HL-60 (cell line): ENCODE measurements around the gene SLC2A9.

Experiments
- DNase-seq, 2 experiments: peaks; one replicate each; pipeline ENCODE4 v3.0.0-alpha.2; 2010 to 2020; ENCODE audit warnings: low read depth in 1 of 2, low spot score in 1 of 2
- H3K27ac ChIP-seq: fragments of 250-450 bp; sonication (Bioruptor Pico); replicated peaks from 2 replicates; pipeline ENCODE4 v1.5.1; 2020; ENCODE audit warnings: mild to moderate bottlenecking, moderate library complexity
- H3K27me3 ChIP-seq: fragments of 250-450 bp; sonication (Bioruptor Pico); 2 replicates; pipeline ENCODE4 v1.5.1; 2021; ENCODE audit warnings: mild to moderate bottlenecking, moderate library complexity; ENCODE audit not compliant: insufficient read depth, poor library complexity, severe bottlenecking
- H3K4me3 ChIP-seq: replicated peaks from 2 replicates; pipeline ENCODE4 v1.5.1; 2011; ENCODE audit warnings: mild to moderate bottlenecking, control low read depth, low read length; ENCODE audit not compliant: insufficient read depth
- CTCF ChIP-seq: IDR thresholded peaks from one replicate; pipeline ENCODE4 v1.5.1; 2011; ENCODE audit warnings: low read length, control low read depth, inconsistent platforms; ENCODE audit not compliant: insufficient read depth
- GABPA ChIP-seq: IDR thresholded peaks from 2 replicates; pipeline ENCODE4 v1.6.1; 2012; ENCODE audit warnings: low read depth
- POLR2AphosphoS5 ChIP-seq: IDR thresholded peaks from 2 replicates; pipeline ENCODE4 v1.6.1; 2012; ENCODE audit warnings: low read depth
- REST ChIP-seq: IDR thresholded peaks from 2 replicates; pipeline ENCODE4 v1.6.1; 2012; ENCODE audit warnings: low read depth; ENCODE audit not compliant: insufficient replicate concordance
- SPI1 ChIP-seq: IDR thresholded peaks from 2 replicates; pipeline ENCODE4 v1.6.1; 2012; ENCODE audit warnings: low read depth, mild to moderate bottlenecking, borderline replicate concordance

SLC2A9 gene

GRCh38 chr4:9996319-9997110 is 24.8 kb downstream of the SLC2A9 start:
- Histone ChIP-seq H3K27ac (no peak overlapping the region), H3K27me3 (no peaks in the 10 kb centered on the region), H3K4me3 (no peak overlapping the region)
- no peak for DNase-seq
- TF ChIP-seq REST (no peak), SPI1 (no peak), CTCF (no peak), POLR2AphosphoS5 (no peak), GABPA (no peak)

GRCh38 chr4:9994246-9994847 is 26.9 kb downstream of the SLC2A9 start:
- H3K4me3 ChIP-seq = no peak overlapping the region
- H3K27me3 ChIP-seq = no peaks in the 10 kb centered on the region
- no peak overlapping the region for H3K27ac ChIP-seq
- no peak for TF ChIP-seq REST
- no peak for TF ChIP-seq GABPA
- no peak for TF ChIP-seq CTCF
- TF ChIP-seq SPI1 = no peak
- TF ChIP-seq POLR2AphosphoS5 = no peak
- DNase-seq = no peak

- TF ChIP-seq CTCF = no peak
- no peak for TF ChIP-seq POLR2AphosphoS5
- no peak for TF ChIP-seq GABPA
- TF ChIP-seq SPI1 = no peak
- H3K4me3 ChIP-seq = no peak overlapping the region
- H3K27me3 ChIP-seq = no peaks in the 10 kb centered on the region
- DNase-seq = no peak
- no peak overlapping the region for H3K27ac ChIP-seq
Measured at GRCh38 chr4:9989918-9990635, 31.2 kb downstream of the SLC2A9 start.
